ENCODE data around the gene CDC42EP4.

GRCh38 chr17:73274490-73274889 lies 37.3 kb downstream of the CDC42EP4 start:
- TF ChIP-seq CTCF (IDR thresholded peaks at IDR 0.05) (no peak), POLR2A (IDR thresholded peaks at IDR 0.05) (no peak)
